ENCODE data around the gene RGL3. TPM values are rescaled to one million over a fixed set of nuclear protein-coding genes. Genes with fewer than 3 reads are reported as not detected.

The RGL3 gene
- total and polyA plus RNA-seq, 2 donors (not counting 1 experiment from before 2014, with no cell fraction given), result 0.20 to 4.0 TPM

- Histone ChIP-seq H4K20me1 (ENCODE audit: control insufficient read depth, extremely low read depth, insufficient read depth, low read length) (no peaks in the 10 kb centered on the region), H3K79me2 (ENCODE audit: control insufficient read depth, insufficient read depth, low read length) (no peaks in the 10 kb centered on the region), H3K4me2 (ENCODE audit: extremely low read depth, insufficient read depth, low read length) (peak overlapping the region; percentile 13), H3K4me1 (ENCODE audit: control insufficient read depth, extremely low read depth, insufficient read depth, low read length) (no peaks in the 10 kb centered on the region), H3K9me3 (ENCODE audit: control insufficient read depth, insufficient read depth, low read depth, low read length) (no peaks in the 10 kb centered on the region), H3K27ac (ENCODE audit: insufficient read depth, low read length) (no peak overlapping the region), H3K27me3 (ENCODE audit: control insufficient read depth, insufficient read depth, low read length) (peaks cover 9% of the 10 kb centered on the region), H2AFZ (ENCODE audit: low read length) (no peak overlapping the region), H3K4me3 (replicated peaks in 1 of 4; ENCODE audit: control extremely low read depth in 1 of 4, insufficient read depth in 1 of 4, low read depth in 3 of 4, low read length in 4 of 4) (peak overlapping the region in 3 of 4 experiments; percentile 4 to 35 (median 22)), H3K9ac (ENCODE audit: insufficient read depth, low read length) (peak overlapping the region; percentile 7), H3K36me3 (ENCODE audit: control insufficient read depth, insufficient read depth, low read length) (no peaks in the 10 kb centered on the region)
- peak in 1 of 2 donors; percentile 52 for DNase-seq (ENCODE audit: low read depth in 2 of 2)
- TF ChIP-seq CTCF (conservative IDR thresholded peaks at IDR 0.05 in 1 of 2, IDR thresholded peaks at IDR 0.05 in 1 of 2; ENCODE audit: low read depth in 1 of 2, low read length in 2 of 2), result no peak
- TF ChIP-seq EZH2 (IDR thresholded peaks at IDR 0.05; ENCODE audit: low read length, missing control alignments), result no peak
Measured at GRCh38 chr19:11420429-11421370, 1.6 kb upstream of the RGL3 start.

- no peaks in the 10 kb centered on the region for H4K20me1 ChIP-seq (ENCODE audit: control insufficient read depth, extremely low read depth, insufficient read depth, low read length)
- H3K9ac ChIP-seq (ENCODE audit: insufficient read depth, low read length), result no peak overlapping the region
- peak overlapping the region; percentile 35 for H3K4me2 ChIP-seq (ENCODE audit: extremely low read depth, insufficient read depth, low read length)
- H3K9me3 ChIP-seq (ENCODE audit: control insufficient read depth, insufficient read depth, low read depth, low read length), result no peaks in the 10 kb centered on the region
- DNase-seq (ENCODE audit: low read depth in 2 of 2), result no peak
- H3K27ac ChIP-seq (ENCODE audit: insufficient read depth, low read length), result no peak overlapping the region
- no peaks in the 10 kb centered on the region for H3K79me2 ChIP-seq (ENCODE audit: control insufficient read depth, insufficient read depth, low read length)
- H3K27me3 ChIP-seq (ENCODE audit: control insufficient read depth, insufficient read depth, low read length), result peaks cover 5% of the 10 kb centered on the region
- TF ChIP-seq CTCF (conservative IDR thresholded peaks at IDR 0.05 in 1 of 2, IDR thresholded peaks at IDR 0.05 in 1 of 2; ENCODE audit: low read depth in 1 of 2, low read length in 2 of 2) (no peak), EZH2 (IDR thresholded peaks at IDR 0.05; ENCODE audit: low read length, missing control alignments) (no peak)
- H3K4me3 ChIP-seq (replicated peaks in 1 of 4; ENCODE audit: control extremely low read depth in 1 of 4, insufficient read depth in 1 of 4, low read depth in 3 of 4, low read length in 4 of 4), result no peak overlapping the region
- H3K36me3 ChIP-seq (ENCODE audit: control insufficient read depth, insufficient read depth, low read length), result no peaks in the 10 kb centered on the region
- no peak overlapping the region for H2AFZ ChIP-seq (ENCODE audit: low read length)
- no peaks in the 10 kb centered on the region for H3K4me1 ChIP-seq (ENCODE audit: control insufficient read depth, extremely low read depth, insufficient read depth, low read length)
Measured at GRCh38 chr19:11418094-11418548, 993 bp downstream of the RGL3 start.

DNA sequence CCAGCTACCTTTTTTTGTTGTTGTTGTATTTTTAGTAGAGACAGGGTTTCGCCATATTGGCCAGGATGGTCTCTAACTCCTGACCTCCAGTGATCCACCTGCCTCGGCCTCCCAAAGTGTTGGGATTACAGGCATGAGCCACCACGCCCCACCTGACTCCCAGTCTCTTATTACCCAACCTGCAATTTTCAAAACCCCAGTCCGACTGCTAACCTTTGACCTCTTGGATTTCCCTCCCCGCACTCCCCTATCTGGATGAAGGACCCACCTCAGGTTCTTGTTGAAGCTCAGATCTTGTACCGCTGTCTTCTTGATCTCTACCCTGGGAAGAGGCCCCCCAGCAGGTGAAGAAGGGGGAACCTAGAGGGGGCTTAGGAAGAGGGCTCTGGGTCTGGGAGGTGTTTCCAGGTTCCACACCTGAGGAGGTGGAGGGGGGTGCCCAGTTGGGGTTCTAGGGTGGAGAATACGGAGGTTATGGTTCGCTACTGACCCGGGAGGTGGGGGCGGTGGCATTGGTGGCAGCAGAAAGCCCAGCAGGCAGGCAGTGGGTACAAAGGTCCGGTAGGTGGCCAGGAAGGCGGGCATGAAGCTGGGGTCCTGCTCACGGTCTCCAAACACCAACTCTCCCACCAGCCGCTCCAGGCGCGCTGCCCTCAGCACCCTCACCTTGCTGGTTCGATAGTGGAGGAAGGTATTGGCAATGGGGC is 2.6 kb downstream of the RGL3 start:
- Histone ChIP-seq H3K4me3 (replicated peaks in 1 of 4; ENCODE audit: control extremely low read depth in 1 of 4, insufficient read depth in 1 of 4, low read depth in 3 of 4, low read length in 4 of 4) (no peak overlapping the region), H3K9me3 (ENCODE audit: control insufficient read depth, insufficient read depth, low read depth, low read length) (no peaks in the 10 kb centered on the region), H3K4me1 (ENCODE audit: control insufficient read depth, extremely low read depth, insufficient read depth, low read length) (no peaks in the 10 kb centered on the region), H3K36me3 (ENCODE audit: control insufficient read depth, insufficient read depth, low read length) (no peaks in the 10 kb centered on the region), H3K79me2 (ENCODE audit: control insufficient read depth, insufficient read depth, low read length) (no peaks in the 10 kb centered on the region), H2AFZ (ENCODE audit: low read length) (no peak overlapping the region), H4K20me1 (ENCODE audit: control insufficient read depth, extremely low read depth, insufficient read depth, low read length) (no peaks in the 10 kb centered on the region), H3K27ac (ENCODE audit: insufficient read depth, low read length) (no peak overlapping the region), H3K4me2 (ENCODE audit: extremely low read depth, insufficient read depth, low read length) (no peak overlapping the region), H3K27me3 (ENCODE audit: control insufficient read depth, insufficient read depth, low read length) (no peaks in the 10 kb centered on the region), H3K9ac (ENCODE audit: insufficient read depth, low read length) (no peak overlapping the region)
- no peak for DNase-seq (ENCODE audit: low read depth in 2 of 2)
- TF ChIP-seq EZH2 (IDR thresholded peaks at IDR 0.05; ENCODE audit: low read length, missing control alignments), result no peak
- TF ChIP-seq CTCF (conservative IDR thresholded peaks at IDR 0.05 in 1 of 2, IDR thresholded peaks at IDR 0.05 in 1 of 2; ENCODE audit: low read depth in 1 of 2, low read length in 2 of 2), result no peak
